ENCODE data around the gene MRM2.

GRCh38 chr7:2224491-2224928, 17.5 kb downstream of the MRM2 start:
- TF ChIP-seq CTCF (IDR thresholded peaks at IDR 0.05; ENCODE audit: low read length) (no peak), EZH2 (optimal IDR thresholded peaks at IDR 0.05; ENCODE audit: low read depth, low read length) (no peak), EZH2phosphoT487 (IDR thresholded peaks at IDR 0.05; ENCODE audit: low read length) (no peak)
